Measurements from ENCODE around the gene UBASH3B. TPM values are rescaled to one million over a fixed set of nuclear protein-coding genes. Genes with fewer than 3 reads are reported as not detected.

UBASH3B gene
- total and polyA plus RNA-seq, 7 donors: 1.4 to 17.5 (median 8.5) TPM

- Histone ChIP-seq H3K9me3 (no peaks in the 10 kb centered on the region), H3K36me3 (ENCODE audit: insufficient read depth in 1 of 2, low read depth in 1 of 2) (no peaks in the 10 kb centered on the region), H3K27ac (no peak overlapping the region), H3K27me3 (ENCODE audit: insufficient read depth in 3 of 3, low read length in 2 of 3) (peaks cover 0 to 6% (median 0%) of the 10 kb centered on the region in 3 donors), H3K4me3 (no peak overlapping the region), H3K4me1 (no peaks in the 10 kb centered on the region)
- intact Hi-C loops (cut with DNase I): loop anchor here (5.0 kb wide), 2 partner anchors 148 to 218 kb away; no protein-coding TSS in a partner anchor
- peak in 3 of 4 donors; percentile 46 to 58 (median 50) for ATAC-seq
- peak; percentile 27 to 69 for DNase-seq
- no peak for TF ChIP-seq CTCF (IDR thresholded peaks at IDR 0.05)
- 27 to 38% (median 30%) methylated on average over 8 of the region's 8 CpGs for WGBS, 3 donors
Measured at GRCh38 chr11:122634501-122634900, 21.0 kb upstream of the UBASH3B start.

GRCh38 chr11:122637541-122637940 lies 18.0 kb upstream of the UBASH3B start:
- TF ChIP-seq CTCF (IDR thresholded peaks at IDR 0.05): no peak
- Histone ChIP-seq H3K27ac (no peak overlapping the region), H3K27me3 (ENCODE audit: insufficient read depth in 3 of 3, low read length in 2 of 3) (no peaks in the 10 kb centered on the region), H3K4me3 (no peak overlapping the region), H3K9me3 (no peaks in the 10 kb centered on the region), H3K36me3 (ENCODE audit: insufficient read depth in 1 of 2, low read depth in 1 of 2) (no peaks in the 10 kb centered on the region), H3K4me1 (no peaks in the 10 kb centered on the region)
- ATAC-seq: no peak
- no peak for DNase-seq
- whole genome bisulfite sequencing, 3 donors: 36 to 47% (median 45%) methylated on average over 6 of the region's 6 CpGs
- intact Hi-C loops (cut with DNase I): no loop called here

GRCh38 chr11:122642472-122642922 lies 13.0 kb upstream of the UBASH3B start:
- Histone ChIP-seq H3K27me3 (ENCODE audit: insufficient read depth in 3 of 3, low read length in 2 of 3) (no peaks in the 10 kb centered on the region), H3K9me3 (no peaks in the 10 kb centered on the region), H3K4me1 (no peaks in the 10 kb centered on the region), H3K36me3 (ENCODE audit: insufficient read depth in 1 of 2, low read depth in 1 of 2) (no peaks in the 10 kb centered on the region), H3K27ac (no peak overlapping the region), H3K4me3 (no peak overlapping the region)
- DNase-seq (no peak), ATAC-seq (no peak)
- TF ChIP-seq CTCF (IDR thresholded peaks at IDR 0.05): no peak
- intact Hi-C loops (cut with DNase I): no loop called here
- WGBS, 3 donors: 32 to 42% (median 38%) methylated on average over 4 of the region's 4 CpGs

- H3K4me3 ChIP-seq: no peak overlapping the region
- no peak for TF ChIP-seq CTCF (IDR thresholded peaks at IDR 0.05)
- intact Hi-C loops (cut with DNase I): no loop called here
- H3K27ac ChIP-seq: no peak overlapping the region
- DNase-seq: no peak
- no peaks in the 10 kb centered on the region for H3K9me3 ChIP-seq
- ATAC-seq: no peak
- WGBS, 3 donors: 64 to 70% (median 66%) methylated on average over 6 of the region's 6 CpGs
- H3K36me3 ChIP-seq (ENCODE audit: insufficient read depth in 1 of 2, low read depth in 1 of 2): no peaks in the 10 kb centered on the region
- no peaks in the 10 kb centered on the region for H3K27me3 ChIP-seq (ENCODE audit: insufficient read depth in 3 of 3, low read length in 2 of 3)
- no peaks in the 10 kb centered on the region for H3K4me1 ChIP-seq
Measured at GRCh38 chr11:122642971-122643370, 12.6 kb upstream of the UBASH3B start.

- intact Hi-C loops (cut with DNase I): no loop called here
- DNase-seq (no peak), ATAC-seq (no peak)
- H3K36me3 ChIP-seq (ENCODE audit: insufficient read depth in 1 of 2, low read depth in 1 of 2): no peaks in the 10 kb centered on the region
- 97 to 99% (median 98%) methylated on average over 5 of the region's 5 CpGs for WGBS, 3 donors
- H3K4me1 ChIP-seq: no peaks in the 10 kb centered on the region
- H3K27ac ChIP-seq: no peak overlapping the region
- no peak for TF ChIP-seq CTCF (IDR thresholded peaks at IDR 0.05)
- H3K4me3 ChIP-seq: no peak overlapping the region
- no peaks in the 10 kb centered on the region for H3K9me3 ChIP-seq
- no peaks in the 10 kb centered on the region for H3K27me3 ChIP-seq (ENCODE audit: insufficient read depth in 3 of 3, low read length in 2 of 3)
Measured at GRCh38 chr11:122645847-122646246, 9.7 kb upstream of the UBASH3B start.
